ENCODE results near the gene TBRG4.

TBRG4 gene

DNA sequence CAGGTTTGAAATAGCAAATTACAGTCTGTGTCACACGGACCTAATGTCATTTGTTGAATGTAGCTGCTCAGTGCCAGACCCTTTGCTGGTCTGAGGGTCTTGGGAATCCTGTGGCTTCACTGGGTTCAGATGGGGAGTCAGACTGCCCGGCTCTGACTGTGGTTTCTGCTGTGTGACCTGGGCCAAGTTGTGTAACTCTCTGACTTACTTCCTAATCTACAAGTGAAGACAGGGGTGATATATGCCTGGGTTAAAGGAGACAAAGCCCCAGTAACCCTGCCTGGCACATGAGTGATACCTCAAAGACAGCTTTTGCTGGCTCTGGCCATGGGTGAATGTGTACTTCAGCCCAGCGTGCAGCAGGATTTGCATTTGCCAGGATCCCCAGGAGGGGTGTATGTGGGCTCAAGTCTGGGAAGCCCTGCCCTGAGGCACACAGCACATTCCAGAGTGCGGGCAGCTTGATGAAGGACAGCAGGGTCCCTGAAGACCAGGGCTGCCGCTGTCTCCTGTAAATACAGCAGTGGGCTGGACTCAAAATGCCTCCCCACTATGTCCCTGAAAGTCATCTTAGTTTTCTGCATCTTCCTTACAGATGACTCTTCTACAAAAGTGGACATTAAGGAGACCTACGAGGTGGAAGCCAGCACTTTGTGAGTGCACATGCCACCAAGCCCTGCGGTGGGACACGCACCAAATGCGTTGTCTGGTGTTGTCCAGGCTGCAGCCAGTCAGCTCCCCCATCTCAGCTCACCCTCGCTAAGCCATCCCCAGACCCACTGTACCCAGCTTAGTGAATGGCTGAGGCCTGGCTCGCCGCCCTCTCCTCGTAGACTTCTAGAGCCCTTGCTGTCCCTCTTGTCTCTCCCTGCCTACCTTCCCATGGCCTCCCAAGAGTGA is 39.1 kb downstream of the TBRG4 start:
- Mint-ChIP-seq H3K27ac (no peak overlapping the region), H3K9me3 (no peaks in the 10 kb centered on the region), H3K36me3 (ENCODE audit: low read depth) (peaks cover 19% of the 10 kb centered on the region), H3K4me3 (no peak overlapping the region), H3K4me1 (peaks cover 8% of the 10 kb centered on the region), H3K27me3 (no peaks in the 10 kb centered on the region)
- ATAC-seq (no peak), DNase-seq (no peak)

DNA sequence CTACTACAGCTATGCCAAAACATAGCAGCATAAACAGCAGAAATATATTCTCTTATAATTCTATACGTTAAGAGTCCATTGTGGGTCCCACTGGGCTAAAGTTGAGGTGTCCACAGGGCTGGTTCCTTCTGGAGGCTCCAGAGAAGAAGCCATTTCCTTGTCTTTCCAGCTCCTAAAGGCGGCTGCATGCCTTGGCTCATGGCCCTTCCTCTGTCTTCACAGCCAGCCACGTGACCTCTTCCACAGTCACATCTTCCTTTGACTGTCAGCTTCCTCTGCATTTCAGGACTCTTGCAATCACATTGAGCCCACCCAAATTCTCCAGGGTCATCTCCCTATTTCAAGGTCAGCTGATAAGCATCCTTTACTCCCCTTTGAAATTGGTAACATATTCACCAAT is 40.0 kb downstream of the TBRG4 start:
- peaks cover 18% of the 10 kb centered on the region for H3K36me3 Mint-ChIP-seq (ENCODE audit: low read depth)
- no peak for DNase-seq
- H3K9me3 Mint-ChIP-seq = no peaks in the 10 kb centered on the region
- H3K27ac Mint-ChIP-seq = no peak overlapping the region
- H3K27me3 Mint-ChIP-seq = no peaks in the 10 kb centered on the region
- H3K4me1 Mint-ChIP-seq = peaks cover 9% of the 10 kb centered on the region
- no peak overlapping the region for H3K4me3 Mint-ChIP-seq
- no peak for ATAC-seq

DNA sequence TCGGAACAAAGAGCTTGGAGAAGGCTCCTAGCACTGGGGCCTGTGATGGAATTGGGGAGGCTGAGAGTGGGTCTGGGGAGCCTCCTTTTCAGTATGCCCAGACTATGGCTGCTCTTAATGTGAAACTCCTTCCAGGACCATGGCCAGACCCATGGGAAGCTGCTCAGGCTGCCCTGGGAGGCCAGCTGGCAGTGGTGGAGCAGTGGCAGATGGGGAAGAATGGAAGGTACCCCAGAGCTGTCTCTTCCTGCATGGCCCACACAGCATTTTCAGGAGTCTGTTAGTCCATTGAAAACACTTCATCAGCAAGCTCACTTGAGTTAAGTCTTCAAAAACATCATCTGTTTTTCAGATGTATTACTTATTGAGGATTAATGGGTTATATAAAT is 41.2 kb downstream of the TBRG4 start:
- DNase-seq = no peak
- H3K27me3 Mint-ChIP-seq = no peaks in the 10 kb centered on the region
- H3K36me3 Mint-ChIP-seq (ENCODE audit: low read depth) = peaks cover 21% of the 10 kb centered on the region
- H3K27ac Mint-ChIP-seq = no peak overlapping the region
- H3K4me3 Mint-ChIP-seq = no peak overlapping the region
- H3K9me3 Mint-ChIP-seq = no peaks in the 10 kb centered on the region
- H3K4me1 Mint-ChIP-seq = peaks cover 9% of the 10 kb centered on the region
- ATAC-seq = no peak

DNA sequence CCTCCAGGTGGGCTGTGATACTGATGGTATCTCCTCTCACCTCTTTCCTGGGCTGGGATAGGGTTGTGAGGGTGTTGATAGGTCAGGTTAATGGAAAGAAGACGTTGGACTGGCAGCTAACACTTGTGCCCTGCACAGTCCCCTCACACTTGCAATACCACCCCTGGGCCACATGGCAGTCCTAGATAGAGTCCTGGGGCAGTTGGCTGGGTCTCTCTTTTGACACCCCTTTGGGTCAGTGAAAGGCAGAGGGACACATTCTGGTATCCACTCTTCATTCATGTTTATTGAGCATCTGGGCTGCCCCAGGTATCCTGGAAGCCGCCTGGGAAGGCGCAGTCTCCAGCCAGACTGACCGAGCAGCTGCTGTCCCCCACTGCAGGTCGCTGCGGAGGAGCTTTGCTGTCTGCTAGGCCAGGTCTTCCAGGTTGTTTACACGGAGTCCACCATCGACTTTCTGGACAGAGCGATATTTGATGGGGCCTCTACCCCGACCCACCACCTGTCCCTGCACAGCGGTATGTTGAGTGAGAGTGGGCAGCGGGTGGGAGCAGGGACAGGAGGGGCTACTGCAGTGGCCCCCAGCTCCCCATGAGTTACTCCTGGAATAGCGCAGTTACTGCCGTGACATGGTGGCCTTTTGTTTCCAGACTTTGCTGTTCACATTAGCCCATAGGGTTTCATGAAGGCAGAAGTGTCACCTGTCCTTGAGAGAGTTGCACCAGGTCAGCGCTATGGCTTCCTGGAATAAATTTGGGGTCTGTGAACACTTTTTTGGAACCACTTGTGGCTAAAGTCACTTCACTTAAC is 41.8 kb downstream of the TBRG4 start:
- Mint-ChIP-seq H3K9me3 (no peaks in the 10 kb centered on the region), H3K4me3 (no peak overlapping the region), H3K4me1 (peaks cover 9% of the 10 kb centered on the region), H3K27me3 (no peaks in the 10 kb centered on the region), H3K27ac (no peak overlapping the region), H3K36me3 (ENCODE audit: low read depth) (peaks cover 21% of the 10 kb centered on the region)
- DNase-seq (no peak), ATAC-seq (no peak)

DNA sequence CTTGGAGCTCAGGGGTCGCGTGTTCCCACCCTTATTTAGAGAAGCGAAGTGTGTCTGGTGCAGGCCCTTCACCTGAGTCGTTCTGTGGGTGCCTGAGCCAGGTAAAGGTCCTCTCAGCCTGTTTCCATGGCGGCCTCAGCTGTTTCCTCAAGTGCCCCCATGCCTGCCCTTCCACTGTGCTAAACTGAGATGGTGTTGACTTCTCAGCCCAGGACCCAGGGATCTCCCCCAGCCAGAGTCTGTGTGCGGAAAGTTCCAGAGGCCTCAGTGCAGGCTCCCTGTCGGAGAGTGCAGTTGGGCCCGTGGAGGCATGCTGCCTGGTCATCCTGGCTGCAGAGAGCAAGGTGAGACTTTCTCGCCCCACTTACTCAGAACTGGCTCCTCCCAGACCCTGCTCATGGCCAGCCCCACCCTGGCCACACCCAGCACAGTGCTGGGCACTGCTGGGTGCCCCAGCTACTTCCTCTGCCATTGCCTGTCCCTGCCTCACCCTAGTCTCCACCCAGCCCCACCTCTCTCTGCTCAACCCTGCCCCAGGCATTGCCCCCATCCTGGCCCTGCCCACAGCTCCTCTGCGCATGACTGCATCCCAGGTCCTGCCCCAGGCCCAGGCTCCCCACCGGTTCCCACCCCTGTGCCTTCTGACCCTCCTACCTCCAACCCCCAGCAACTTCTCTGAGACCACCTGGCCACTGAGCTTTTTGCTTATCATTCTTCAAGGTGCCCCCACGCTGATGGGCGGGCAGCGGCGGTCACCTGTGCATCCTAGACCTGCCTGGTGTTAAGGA is 43.1 kb downstream of the TBRG4 start:
- Mint-ChIP-seq H3K4me3 (no peak overlapping the region), H3K9me3 (no peaks in the 10 kb centered on the region), H3K27me3 (no peaks in the 10 kb centered on the region), H3K27ac (peak overlapping the region; percentile 56), H3K4me1 (peaks cover 10% of the 10 kb centered on the region), H3K36me3 (ENCODE audit: low read depth) (peaks cover 28% of the 10 kb centered on the region)
- DNase-seq = no peak
- ATAC-seq = no peak

DNA sequence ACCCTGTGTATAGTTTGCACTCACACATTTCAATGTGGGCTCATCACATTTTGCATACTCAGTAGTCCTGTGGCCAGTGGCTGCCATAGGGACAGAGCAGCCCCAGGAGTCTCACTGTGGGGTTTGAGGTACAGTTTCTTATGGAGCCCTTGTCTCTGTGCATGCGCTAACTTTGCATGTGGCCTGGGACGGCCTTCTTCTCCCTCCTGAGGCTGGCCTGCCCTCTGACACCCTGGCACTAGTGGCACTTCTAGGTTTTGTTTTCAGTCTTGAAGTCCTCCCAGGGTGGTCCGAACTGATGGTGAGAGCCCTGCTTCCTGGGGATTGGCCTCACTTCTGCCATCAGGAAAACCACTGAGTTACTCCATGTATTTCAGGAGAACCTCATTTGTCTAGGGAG is 43.9 kb downstream of the TBRG4 start:
- no peak overlapping the region for H3K4me3 Mint-ChIP-seq
- H3K27me3 Mint-ChIP-seq = no peaks in the 10 kb centered on the region
- DNase-seq (no peak), ATAC-seq (no peak)
- no peaks in the 10 kb centered on the region for H3K9me3 Mint-ChIP-seq
- H3K27ac Mint-ChIP-seq = no peak overlapping the region
- peaks cover 23% of the 10 kb centered on the region for H3K36me3 Mint-ChIP-seq (ENCODE audit: low read depth)
- H3K4me1 Mint-ChIP-seq = peaks cover 12% of the 10 kb centered on the region

DNA sequence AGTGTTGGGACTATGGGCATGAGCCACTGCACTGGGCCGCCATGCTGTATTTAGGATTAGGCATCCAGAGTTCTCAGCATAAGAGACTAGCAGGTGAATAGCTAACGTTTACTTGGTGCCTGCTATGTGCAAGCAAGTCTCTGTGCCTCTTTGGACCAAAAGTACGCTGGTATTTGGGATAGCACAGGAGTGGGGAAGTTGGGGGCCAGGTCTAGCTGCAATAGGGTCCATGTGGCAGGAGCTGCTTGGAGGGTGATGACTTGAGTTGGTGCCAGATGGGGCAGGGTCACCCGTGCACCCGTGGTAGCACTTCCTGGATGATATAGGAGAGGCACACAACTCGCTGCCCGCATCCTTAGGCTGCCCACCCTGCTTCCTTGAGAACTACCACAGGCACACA is 45.1 kb downstream of the TBRG4 start:
- no peak overlapping the region for H3K4me3 Mint-ChIP-seq
- no peaks in the 10 kb centered on the region for H3K27me3 Mint-ChIP-seq
- H3K9me3 Mint-ChIP-seq = no peaks in the 10 kb centered on the region
- H3K27ac Mint-ChIP-seq = no peak overlapping the region
- peaks cover 23% of the 10 kb centered on the region for H3K4me1 Mint-ChIP-seq
- DNase-seq (no peak), ATAC-seq (no peak)
- H3K36me3 Mint-ChIP-seq (ENCODE audit: low read depth) = peaks cover 28% of the 10 kb centered on the region

DNA sequence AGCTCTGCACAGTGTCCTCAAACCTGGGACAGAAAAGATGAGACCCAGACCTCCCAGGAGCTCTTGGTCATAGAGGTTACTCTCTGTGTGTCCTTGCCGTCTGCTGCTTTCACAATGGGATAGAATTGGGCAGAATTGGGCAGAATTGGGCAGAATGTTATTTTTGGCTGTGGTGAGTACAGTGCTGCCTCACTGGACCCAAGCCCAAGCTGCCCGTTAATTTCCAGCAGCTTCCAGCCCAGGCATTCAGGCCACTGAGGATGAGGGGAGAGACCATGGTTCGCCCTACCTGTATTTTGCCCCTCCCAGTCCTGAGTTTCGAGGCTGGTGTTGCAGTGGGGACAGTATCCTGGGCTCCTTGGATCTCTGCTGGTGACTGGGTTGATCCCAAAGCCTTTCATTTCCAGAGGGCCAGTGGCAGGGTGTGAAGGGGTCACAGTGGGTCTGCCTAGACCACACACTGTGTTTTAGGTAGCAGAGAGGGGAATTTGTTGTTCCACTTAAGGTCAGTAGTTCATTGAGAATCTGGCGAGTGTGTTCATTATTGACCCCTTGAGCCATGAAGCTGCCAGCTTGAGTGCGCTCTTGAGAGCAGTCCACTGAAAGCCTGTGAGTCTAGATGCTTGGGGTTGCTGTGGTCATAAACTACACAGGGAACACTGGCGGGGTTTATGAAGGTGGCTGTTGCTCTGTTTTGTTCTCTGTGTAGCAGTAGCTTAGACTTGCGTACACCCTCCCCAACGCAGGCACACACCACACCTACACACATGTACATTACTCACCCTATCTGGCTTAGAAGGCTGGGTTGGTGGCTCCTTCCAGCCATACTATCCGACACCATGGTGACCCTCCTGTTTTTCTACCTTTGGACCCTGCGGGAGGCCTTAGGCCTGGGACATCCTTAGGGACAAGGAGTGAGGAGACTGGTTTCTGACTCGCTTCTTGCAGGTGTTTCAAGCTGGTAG is 46.2 kb downstream of the TBRG4 start:
- no peak for DNase-seq
- H3K27ac Mint-ChIP-seq = no peak overlapping the region
- no peak for ATAC-seq
- peaks cover 28% of the 10 kb centered on the region for H3K36me3 Mint-ChIP-seq (ENCODE audit: low read depth)
- no peak overlapping the region for H3K4me3 Mint-ChIP-seq
- no peaks in the 10 kb centered on the region for H3K27me3 Mint-ChIP-seq
- peaks cover 33% of the 10 kb centered on the region for H3K4me1 Mint-ChIP-seq
- no peaks in the 10 kb centered on the region for H3K9me3 Mint-ChIP-seq

DNA sequence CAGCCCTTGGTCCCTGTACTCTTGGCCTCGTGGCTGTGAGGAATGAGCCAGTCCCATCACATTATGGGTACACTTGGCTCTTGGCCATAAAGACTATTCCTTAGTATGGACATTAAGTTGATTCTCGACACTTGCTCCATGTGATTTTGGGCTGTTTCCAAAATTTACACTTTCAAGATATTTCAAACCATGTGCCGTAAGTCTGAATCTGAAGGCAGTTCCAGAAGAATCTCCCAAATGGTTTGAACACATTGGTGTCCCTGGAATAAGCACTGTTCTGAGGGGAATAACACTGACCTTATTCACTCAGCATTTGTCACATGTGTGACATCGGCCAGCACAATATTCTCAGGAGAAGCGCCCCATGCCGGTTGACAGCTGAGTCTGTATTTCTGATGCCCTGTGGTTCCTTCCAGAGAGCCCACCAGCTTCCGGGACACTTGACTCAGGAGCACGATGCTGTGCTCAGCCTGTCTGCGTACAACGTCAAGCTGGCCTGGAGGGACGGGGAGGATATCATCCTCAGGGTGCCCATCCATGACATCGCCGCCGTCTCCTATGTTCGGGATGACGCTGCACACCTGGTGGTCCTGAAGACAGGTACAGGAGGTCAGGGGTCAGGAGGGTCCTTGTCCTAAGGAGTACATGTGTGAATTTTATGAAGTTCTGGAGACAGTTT is 47.3 kb downstream of the TBRG4 start:
- peak overlapping the region; percentile 21 for H3K27ac Mint-ChIP-seq
- no peak overlapping the region for H3K4me3 Mint-ChIP-seq
- ATAC-seq = no peak
- H3K27me3 Mint-ChIP-seq = no peaks in the 10 kb centered on the region
- DNase-seq = no peak
- no peaks in the 10 kb centered on the region for H3K9me3 Mint-ChIP-seq
- H3K4me1 Mint-ChIP-seq = peaks cover 42% of the 10 kb centered on the region
- peaks cover 25% of the 10 kb centered on the region for H3K36me3 Mint-ChIP-seq (ENCODE audit: low read depth)

DNA sequence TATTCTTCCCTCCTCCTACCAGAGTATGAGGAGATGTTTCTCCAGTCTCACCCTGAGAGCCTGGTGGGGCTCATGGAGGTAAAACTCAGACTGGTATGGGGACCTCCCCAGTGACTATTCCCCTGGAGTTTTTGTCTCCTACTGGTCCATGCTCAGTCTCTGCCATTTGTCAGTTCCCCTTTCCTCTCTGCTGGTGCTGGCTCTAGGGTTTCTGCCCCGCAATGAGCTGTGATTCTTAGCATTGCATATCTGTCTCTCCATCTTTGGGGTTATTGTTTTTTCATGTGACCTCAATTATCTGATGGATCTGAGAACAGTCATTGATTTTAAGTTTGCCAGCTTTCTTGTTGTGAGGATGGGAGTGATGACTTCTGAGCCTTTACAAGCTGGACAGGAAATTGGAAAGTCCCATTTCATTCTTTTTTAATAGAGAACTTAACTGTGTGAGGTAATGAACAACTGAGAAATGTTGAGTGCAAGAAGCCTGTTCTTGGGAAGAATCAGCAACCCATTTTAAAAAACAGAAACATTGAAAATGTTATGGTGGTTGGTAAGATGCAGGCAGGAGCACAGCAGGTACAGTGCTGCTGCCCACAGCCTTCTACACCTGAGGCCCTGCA is 49.6 kb downstream of the TBRG4 start:
- Mint-ChIP-seq H3K36me3 (ENCODE audit: low read depth) (peaks cover 27% of the 10 kb centered on the region), H3K4me3 (no peak overlapping the region)

DNA sequence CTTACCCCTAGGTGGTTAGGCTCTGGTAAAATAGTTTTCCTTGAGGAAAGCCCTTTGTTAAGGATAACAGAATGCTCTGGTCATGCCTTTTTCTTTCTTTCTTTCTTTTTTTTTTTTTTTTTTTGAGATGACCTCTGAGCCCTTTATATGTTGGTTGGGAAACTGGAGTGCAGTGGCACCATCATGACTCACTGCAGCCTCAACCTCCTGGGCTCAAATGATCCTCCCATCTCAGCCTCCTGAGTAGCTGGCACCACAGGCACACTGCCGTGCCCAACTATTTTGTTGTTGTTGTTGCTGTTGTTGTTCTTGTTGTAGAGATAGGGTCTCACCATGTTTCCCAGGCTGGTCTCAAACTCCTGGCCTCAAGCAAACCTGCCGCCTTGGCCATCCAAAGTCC is 50.1 kb downstream of the TBRG4 start:
- Mint-ChIP-seq H3K4me3 (no peak overlapping the region), H3K9me3 (no peaks in the 10 kb centered on the region), H3K27me3 (no peaks in the 10 kb centered on the region), H3K36me3 (ENCODE audit: low read depth) (peaks cover 27% of the 10 kb centered on the region), H3K4me1 (peaks cover 57% of the 10 kb centered on the region), H3K27ac (peak overlapping the region; percentile 77)
- no peak for DNase-seq
- ATAC-seq = no peak

More for the DNA sequence above, 49.6 kb downstream of the TBRG4 start:
- no peak for ATAC-seq
- no peak for DNase-seq
- Mint-ChIP-seq H3K4me1 (peaks cover 54% of the 10 kb centered on the region), H3K9me3 (no peaks in the 10 kb centered on the region), H3K27me3 (no peaks in the 10 kb centered on the region), H3K27ac (peak overlapping the region; percentile 77)

DNA sequence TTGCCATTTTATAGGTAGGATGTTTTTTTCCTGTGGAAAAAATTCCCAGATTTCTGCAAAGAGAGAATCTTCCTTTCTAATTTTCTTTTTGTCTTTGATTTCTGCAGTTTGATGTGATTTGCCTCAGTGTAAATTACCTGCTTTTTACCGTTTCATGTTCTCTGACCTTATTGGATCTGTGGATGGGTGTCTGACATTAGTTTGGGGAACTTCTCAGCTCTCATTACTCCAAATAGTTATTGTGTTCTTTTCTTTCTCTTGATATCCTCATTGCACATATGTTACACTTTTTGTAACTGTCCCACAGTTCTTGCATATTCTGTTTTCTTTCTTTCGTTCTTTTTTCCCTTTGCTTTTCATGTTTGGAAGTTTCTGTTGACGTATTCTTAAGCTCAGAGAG is 51.2 kb downstream of the TBRG4 start:
- H3K27ac Mint-ChIP-seq = peak overlapping the region; percentile 0
- H3K36me3 Mint-ChIP-seq (ENCODE audit: low read depth) = peaks cover 29% of the 10 kb centered on the region
- peaks cover 65% of the 10 kb centered on the region for H3K4me1 Mint-ChIP-seq
- no peak for ATAC-seq
- H3K4me3 Mint-ChIP-seq = no peak overlapping the region
- H3K9me3 Mint-ChIP-seq = peaks cover 6% of the 10 kb centered on the region
- DNase-seq = no peak
- no peaks in the 10 kb centered on the region for H3K27me3 Mint-ChIP-seq

DNA sequence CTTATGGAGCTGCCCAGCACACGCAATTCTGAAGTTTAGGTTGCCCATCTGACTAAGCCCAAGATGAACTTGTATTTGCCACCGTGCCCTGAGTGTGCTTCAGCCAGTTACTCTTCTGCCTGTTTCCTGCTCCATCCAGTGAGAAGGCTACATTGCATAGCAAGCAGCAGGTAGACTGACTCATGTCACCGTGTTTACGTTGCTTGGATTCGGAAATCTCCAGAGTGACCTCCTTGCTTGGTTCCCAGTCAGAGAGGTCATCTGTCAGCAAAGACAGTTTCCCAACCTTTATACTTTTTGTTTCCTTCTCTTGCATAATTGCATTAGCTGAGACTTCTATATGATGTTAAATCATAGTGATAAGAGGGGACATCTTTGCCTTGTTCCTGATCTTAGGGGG is 53.6 kb downstream of the TBRG4 start:
- H3K36me3 Mint-ChIP-seq (ENCODE audit: low read depth) = peaks cover 30% of the 10 kb centered on the region
- H3K4me3 Mint-ChIP-seq = no peak overlapping the region
- H3K9me3 Mint-ChIP-seq = peaks cover 6% of the 10 kb centered on the region
- peaks cover 76% of the 10 kb centered on the region for H3K4me1 Mint-ChIP-seq
- no peaks in the 10 kb centered on the region for H3K27me3 Mint-ChIP-seq
- no peak overlapping the region for H3K27ac Mint-ChIP-seq
- no peak for ATAC-seq
- no peak for DNase-seq

Data from activated naive CD8-positive, alpha-beta T cell treated with anti-CD3 and anti-CD28 coated beads, Interleukin-2, amount 50 U/mL, for 24 hours (primary cell).